Activated CD4-positive, alpha-beta memory T cell treated with anti-CD3 and anti-CD28 coated beads for 36 hours (primary cell): ENCODE data around the gene MTA1. TPM values are rescaled to one million over a fixed set of nuclear protein-coding genes. Genes with fewer than 3 reads are reported as not detected.
A peak's percentile ranks its signal among the peaks of the same experiment; 100 is the strongest.

Experiments
- CTCF ChIA-PET: fragments of 350-600 bp; sonication (Branson Sonifier 250); formaldehyde crosslinking; loops from one replicate; lab custom pipeline; 2021; ENCODE audit warnings: antibody characterized with exemption, inconsistent platforms; lab: Charles Lee
- POLR2A ChIA-PET: fragments of 350-600 bp; sonication (Branson Sonifier 250); formaldehyde crosslinking; loops from one replicate; lab custom pipeline; 2021; ENCODE audit warnings: antibody characterized with exemption; lab: Charles Lee
- DNase-seq: peaks from one replicate; pipeline ENCODE4 v3.0.0-alpha.2; 2020
- H3K27ac Mint-ChIP-seq: one replicate; pipeline ENCODE4 v1.8.0; 2021; ENCODE audit warnings: mixed read lengths
- H3K27me3 Mint-ChIP-seq: one replicate; pipeline ENCODE4 v1.8.0; 2021; ENCODE audit warnings: mixed read lengths
- H3K36me3 Mint-ChIP-seq: one replicate; pipeline ENCODE4 v1.8.0; 2021; ENCODE audit warnings: mixed read lengths
- H3K4me1 Mint-ChIP-seq: one replicate; pipeline ENCODE4 v1.8.0; 2021; ENCODE audit warnings: low read depth, mixed read lengths
- H3K4me3 Mint-ChIP-seq: one replicate; pipeline ENCODE4 v1.8.0; 2021; ENCODE audit warnings: mild to moderate bottlenecking, mixed read lengths
- H3K9me3 Mint-ChIP-seq: one replicate; pipeline ENCODE4 v1.8.0; 2021; ENCODE audit warnings: mixed read lengths
- intact Hi-C: fragments of 100-400 bp; cut with micrococcal nuclease; formaldehyde crosslinking; loops from one replicate; pipeline ENCODE4 v1.15.1; 2023
- total RNA-seq, 2 experiments: library from RNA; stranded (reverse); gene quantifications; one replicate each; pipeline ENCODE4 v1.2.3, GENCODE V29; 2021

MTA1 gene
- 100 to 1,000 TPM; 107 to 109 TPM for total RNA-seq

DNA sequence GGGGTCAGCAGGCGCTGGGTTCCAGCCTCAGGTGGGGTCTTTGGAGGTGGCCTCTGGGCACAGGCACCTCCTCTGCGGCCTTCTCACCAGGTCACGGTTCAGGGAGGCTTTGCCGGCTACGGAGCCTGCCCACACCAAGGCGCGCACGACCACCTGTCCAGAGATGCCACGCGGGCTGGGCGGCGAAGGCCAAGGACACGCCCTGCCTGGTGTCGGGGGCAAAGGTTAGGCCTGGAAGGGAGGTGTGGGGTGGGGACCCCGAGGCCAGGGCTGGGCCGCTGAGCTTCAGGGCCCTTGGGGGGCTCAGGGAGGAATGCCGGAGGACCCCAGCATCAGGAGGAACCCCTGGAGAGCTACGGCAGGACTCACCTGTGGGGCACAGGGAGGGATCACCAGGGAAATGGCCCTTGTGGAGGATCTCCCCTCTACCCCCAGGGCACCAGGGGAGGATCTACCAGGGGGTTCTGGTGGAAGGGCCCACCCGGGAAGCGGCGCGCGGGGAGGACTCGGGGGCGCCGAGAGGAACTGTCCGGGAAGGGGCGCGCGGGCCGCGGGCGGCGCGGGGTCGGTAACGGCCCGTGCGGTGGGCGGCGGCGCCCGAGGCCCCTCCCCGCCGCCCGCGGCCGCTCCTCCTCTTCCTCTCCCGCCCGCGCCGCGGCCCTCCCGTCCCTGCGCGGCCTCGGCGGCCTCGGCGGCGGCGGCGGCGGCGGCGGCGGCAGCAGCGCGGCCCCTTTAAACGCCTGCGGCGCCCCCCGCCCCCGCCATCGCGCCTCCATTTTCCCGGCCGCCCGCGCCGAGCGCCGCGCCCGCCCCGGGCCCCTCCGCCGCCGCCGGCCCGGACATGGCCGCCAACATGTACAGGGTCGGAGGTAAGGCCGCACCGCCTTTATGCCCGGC is at the start of gene MTA1:
MTA1 (plus strand) TSS at position 633 of the 897 bp plus-strand sequence; CDS start at position 842, 209 bp downstream.
- Mint-ChIP-seq H3K9me3 (no peaks in the 10 kb centered on the region), H3K27me3 (peaks cover 2% of the 10 kb centered on the region), H3K36me3 (peaks cover 10% of the 10 kb centered on the region), H3K27ac (peak within 1 kb of the TSS; percentile 84), H3K4me3 (peak within 1 kb of the TSS; percentile 91), H3K4me1 (peaks cover 33% of the 10 kb centered on the region)
- DNase-seq: peak; percentile 55
- intact Hi-C loops: loop anchor here (5.0 to 10.0 kb wide), 2 partner anchors 45 to 73 kb away; partner anchors contain the start of gene TEDC1
- CTCF ChIA-PET: interaction anchor here (1.6 kb wide), 1 partner anchor 109 kb away, joined by 4 read pairs; no protein-coding TSS in a partner anchor
- POLR2A ChIA-PET: no interaction called here

DNA sequence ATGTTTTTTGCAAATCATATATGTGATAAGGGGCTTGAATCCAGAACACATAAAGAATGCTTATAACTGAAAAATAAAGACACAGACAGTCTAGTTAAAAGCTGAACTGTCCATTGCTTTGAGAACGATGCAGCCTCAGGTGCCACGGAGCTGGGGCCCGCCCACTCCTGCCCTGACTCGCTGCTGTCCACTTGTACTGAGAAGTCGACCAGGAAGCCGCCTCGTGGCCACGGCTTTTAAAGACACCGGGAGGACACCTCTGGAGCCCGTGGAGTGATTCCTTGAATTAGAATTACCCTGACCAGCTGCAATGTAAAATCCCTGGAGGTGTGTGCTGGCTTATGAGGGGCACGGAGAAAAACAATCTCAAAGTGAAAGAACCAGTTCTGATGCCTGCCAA is 45.2 kb upstream of the MTA1 start:
- DNase-seq: no peak
- Mint-ChIP-seq H3K27ac (no peak overlapping the region), H3K36me3 (no peaks in the 10 kb centered on the region), H3K9me3 (no peaks in the 10 kb centered on the region), H3K4me3 (no peak overlapping the region), H3K27me3 (no peaks in the 10 kb centered on the region), H3K4me1 (peaks cover 11% of the 10 kb centered on the region)
- intact Hi-C loops: loop anchor here (10.0 kb wide), 1 partner anchor 50 kb away; no protein-coding TSS in a partner anchor
- CTCF ChIA-PET: interaction anchor here (0.8 to 6.5 kb wide), 3 partner anchors 106 to 154 kb away, joined by 3 to 138 read pairs (median 5); no protein-coding TSS in a partner anchor
- POLR2A ChIA-PET: no interaction called here

DNA sequence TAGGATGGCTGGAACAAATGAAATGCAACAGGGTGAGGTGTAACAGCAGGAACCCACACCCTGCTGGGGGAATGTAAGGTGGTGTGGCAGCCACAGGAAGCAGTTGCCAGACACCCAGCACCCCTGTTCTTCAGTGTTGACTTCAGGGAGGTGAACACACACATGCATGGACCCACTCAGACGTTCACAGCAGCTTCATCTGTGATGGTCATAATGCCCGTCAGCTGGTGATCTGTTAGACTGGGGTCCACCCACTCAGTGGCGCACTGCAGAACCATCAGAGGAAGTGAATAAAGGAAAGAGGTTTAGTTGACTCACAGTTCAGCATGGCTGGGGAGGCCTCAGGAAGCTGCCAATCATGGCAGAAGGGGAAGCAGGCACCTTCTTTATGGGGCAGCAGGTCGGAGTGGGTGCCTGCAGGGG is 44.0 kb upstream of the MTA1 start:
- DNase-seq: peak; percentile 82
- POLR2A ChIA-PET: interaction anchor here (1.5 kb wide), 1 partner anchor 105 kb away, joined by 3 read pairs; no protein-coding TSS in a partner anchor
- intact Hi-C loops: loop anchor here (10.0 kb wide), 1 partner anchor 49 kb away; no protein-coding TSS in a partner anchor
- Mint-ChIP-seq H3K36me3 (no peaks in the 10 kb centered on the region), H3K4me1 (peaks cover 11% of the 10 kb centered on the region), H3K27ac (peak overlapping the region; percentile 34), H3K9me3 (no peaks in the 10 kb centered on the region), H3K4me3 (no peak overlapping the region), H3K27me3 (no peaks in the 10 kb centered on the region)
- CTCF ChIA-PET: interaction anchor here (0.5 to 2.1 kb wide), 3 partner anchors 15 to 114 kb away, joined by 3 to 8 read pairs (median 3); no protein-coding TSS in a partner anchor

DNA sequence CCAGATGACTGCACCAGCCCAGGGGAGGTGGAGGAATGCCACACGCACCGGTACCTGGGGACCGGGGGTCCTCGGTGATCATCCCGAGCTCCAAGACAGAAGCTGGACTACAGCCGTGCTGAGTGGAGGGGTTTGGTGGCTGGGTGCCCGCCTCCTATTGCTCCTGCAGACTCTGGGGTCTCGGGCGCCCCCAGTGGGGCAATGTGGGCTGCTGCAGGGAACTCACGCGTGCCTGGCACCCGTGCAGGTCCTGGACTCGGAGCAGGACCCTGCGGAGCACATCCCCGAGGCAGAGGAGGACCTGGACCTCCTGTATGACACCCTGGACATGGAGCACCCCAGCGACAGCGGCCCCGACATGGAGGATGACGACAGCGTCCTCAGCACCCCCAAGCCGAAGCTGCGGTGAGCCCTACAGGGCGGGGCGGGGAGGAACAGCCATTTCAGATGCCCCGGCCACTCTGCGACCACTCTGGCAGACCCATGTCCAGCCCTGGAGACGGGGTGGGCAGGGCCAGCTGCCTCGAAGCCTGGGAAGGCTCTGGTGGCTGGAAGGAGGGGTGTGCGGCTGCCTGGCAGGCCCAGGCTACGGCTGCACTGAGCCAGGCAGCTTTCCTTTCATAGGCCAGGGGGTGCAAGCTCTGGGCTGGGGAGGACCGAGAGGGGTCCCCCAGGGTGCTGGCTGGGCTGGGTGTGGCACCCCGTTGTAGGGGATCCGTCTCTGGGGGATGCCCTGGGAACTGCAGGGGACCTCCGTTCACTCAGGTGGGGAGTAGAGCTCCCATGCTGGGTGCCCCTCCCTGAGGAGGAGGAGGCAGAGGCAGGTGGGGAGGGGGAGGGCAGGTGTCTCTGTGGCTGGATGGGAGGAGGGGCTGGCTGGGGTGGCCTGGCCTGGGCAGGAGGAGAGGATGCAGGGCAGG is 42.8 kb upstream of the MTA1 start:
- H3K4me1 Mint-ChIP-seq: peaks cover 11% of the 10 kb centered on the region
- no peak overlapping the region for H3K27ac Mint-ChIP-seq
- no peak for DNase-seq
- no peaks in the 10 kb centered on the region for H3K36me3 Mint-ChIP-seq
- CTCF ChIA-PET: interaction anchor here (2.1 kb wide), 1 partner anchor 113 kb away, joined by 8 read pairs; no protein-coding TSS in a partner anchor
- POLR2A ChIA-PET: no interaction called here
- no peaks in the 10 kb centered on the region for H3K9me3 Mint-ChIP-seq
- intact Hi-C loops: loop anchor here (10.0 kb wide), 1 partner anchor 48 kb away; no protein-coding TSS in a partner anchor
- no peaks in the 10 kb centered on the region for H3K27me3 Mint-ChIP-seq
- no peak overlapping the region for H3K4me3 Mint-ChIP-seq

- H3K4me3 Mint-ChIP-seq: no peak overlapping the region
- no peak overlapping the region for H3K27ac Mint-ChIP-seq
- no peaks in the 10 kb centered on the region for H3K9me3 Mint-ChIP-seq
- DNase-seq: no peak
- H3K4me1 Mint-ChIP-seq: peaks cover 11% of the 10 kb centered on the region
- ChIA-PET POLR2A (no interaction called here), CTCF (no interaction called here)
- intact Hi-C loops: loop anchor here (10.0 kb wide), 1 partner anchor 47 kb away; no protein-coding TSS in a partner anchor
- H3K27me3 Mint-ChIP-seq: no peaks in the 10 kb centered on the region
- H3K36me3 Mint-ChIP-seq: no peaks in the 10 kb centered on the region
Measured at GRCh38 chr14:105377555-105378182, 42.0 kb upstream of the MTA1 start.

DNA sequence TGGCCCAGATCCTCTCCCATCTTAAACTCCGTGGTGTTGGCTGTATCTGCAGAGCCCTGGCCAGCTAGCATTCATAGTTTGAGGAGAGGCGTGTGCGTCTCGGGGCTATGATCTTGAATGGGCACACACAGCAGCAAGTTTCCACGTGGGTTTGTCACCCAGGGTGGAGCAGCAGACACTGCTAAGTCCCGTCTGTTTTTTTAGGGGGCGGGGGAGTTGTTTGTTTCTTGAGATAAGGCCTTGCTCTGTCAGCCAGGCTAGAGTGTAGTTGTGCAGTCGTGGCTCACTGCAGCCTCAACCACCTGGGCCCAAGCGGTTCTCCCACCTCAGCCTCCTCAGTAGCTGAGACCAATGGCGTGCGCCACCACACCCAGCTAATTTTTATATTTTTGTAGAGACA is 41.4 kb upstream of the MTA1 start:
- Mint-ChIP-seq H3K4me3 (no peak overlapping the region), H3K9me3 (no peaks in the 10 kb centered on the region), H3K36me3 (no peaks in the 10 kb centered on the region), H3K27me3 (no peaks in the 10 kb centered on the region), H3K27ac (no peak overlapping the region), H3K4me1 (peaks cover 11% of the 10 kb centered on the region)
- CTCF ChIA-PET: no interaction called here
- no peak for DNase-seq
- POLR2A ChIA-PET: no interaction called here
- intact Hi-C loops: loop anchor here (10.0 kb wide), 1 partner anchor 47 kb away; no protein-coding TSS in a partner anchor

- Mint-ChIP-seq H3K36me3 (peaks cover 2% of the 10 kb centered on the region), H3K4me3 (no peak overlapping the region), H3K27me3 (no peaks in the 10 kb centered on the region), H3K9me3 (no peaks in the 10 kb centered on the region), H3K27ac (no peak overlapping the region), H3K4me1 (peaks cover 11% of the 10 kb centered on the region)
- DNase-seq: no peak
- ChIA-PET POLR2A (no interaction called here), CTCF (no interaction called here)
- intact Hi-C loops: loop anchor here (10.0 kb wide), 1 partner anchor 46 kb away; no protein-coding TSS in a partner anchor
Measured at GRCh38 chr14:105378873-105379685, 40.5 kb upstream of the MTA1 start.

DNA sequence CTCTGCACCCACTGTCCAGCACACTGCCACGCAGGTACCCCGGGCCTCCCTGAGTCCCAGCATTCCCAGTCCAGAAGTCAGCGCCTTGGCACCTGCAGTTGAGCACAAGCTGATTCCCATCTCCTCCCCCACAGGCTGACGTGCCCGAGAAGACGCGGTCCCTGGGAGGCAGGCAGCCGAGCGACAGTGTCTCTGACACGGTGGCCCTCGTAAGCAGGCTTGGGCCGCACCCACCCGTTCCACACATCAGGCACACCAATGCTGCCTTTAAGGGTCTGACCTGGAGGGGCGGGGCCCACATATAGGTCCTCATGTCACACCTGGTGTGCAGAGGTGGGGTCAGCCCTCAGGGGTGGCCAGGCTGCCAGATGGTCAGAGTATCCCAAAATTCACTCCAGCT is 39.7 kb upstream of the MTA1 start:
- intact Hi-C loops: loop anchor here (10.0 kb wide), 1 partner anchor 45 kb away; no protein-coding TSS in a partner anchor
- ChIA-PET POLR2A (no interaction called here), CTCF (no interaction called here)
- no peak for DNase-seq
- Mint-ChIP-seq H3K36me3 (peaks cover 2% of the 10 kb centered on the region), H3K9me3 (no peaks in the 10 kb centered on the region), H3K27me3 (no peaks in the 10 kb centered on the region), H3K27ac (no peak overlapping the region), H3K4me3 (no peak overlapping the region), H3K4me1 (peaks cover 11% of the 10 kb centered on the region)

GRCh38 chr14:105380756-105381155 is 38.9 kb upstream of the MTA1 start:
- no peaks in the 10 kb centered on the region for H3K27me3 Mint-ChIP-seq
- no peak for DNase-seq
- H3K27ac Mint-ChIP-seq: no peak overlapping the region
- H3K36me3 Mint-ChIP-seq: peaks cover 2% of the 10 kb centered on the region
- H3K9me3 Mint-ChIP-seq: no peaks in the 10 kb centered on the region
- CTCF ChIA-PET: interaction anchor here (0.7 kb wide), 1 partner anchor 10 kb away, joined by 3 read pairs; no protein-coding TSS in a partner anchor
- H3K4me3 Mint-ChIP-seq: no peak overlapping the region
- H3K4me1 Mint-ChIP-seq: peaks cover 6% of the 10 kb centered on the region
- intact Hi-C loops: no loop called here
- POLR2A ChIA-PET: no interaction called here

GRCh38 chr14:105381446-105382342 is 37.9 kb upstream of the MTA1 start:
- no peaks in the 10 kb centered on the region for H3K9me3 Mint-ChIP-seq
- H3K27ac Mint-ChIP-seq: no peak overlapping the region
- ChIA-PET POLR2A (no interaction called here), CTCF (interaction anchor here (0.7 kb wide), 1 partner anchor 11 kb away, joined by 3 read pairs; no protein-coding TSS in a partner anchor)
- DNase-seq: no peak
- no peak overlapping the region for H3K4me3 Mint-ChIP-seq
- no peaks in the 10 kb centered on the region for H3K4me1 Mint-ChIP-seq
- no peaks in the 10 kb centered on the region for H3K27me3 Mint-ChIP-seq
- intact Hi-C loops: no loop called here
- H3K36me3 Mint-ChIP-seq: peaks cover 2% of the 10 kb centered on the region
